PC-9 (cell line): ENCODE data around the gene RIMS1. TPM values are rescaled to one million over a fixed set of nuclear protein-coding genes. Genes with fewer than 3 reads are reported as not detected.

ENCODE experiments used
- BruUV-seq: library from RNA; stranded (reverse); fragments of 400-500 nt; replicated peaks from 2 replicates; lab custom pipeline; 2021; lab: Mats Ljungman, UMichigan
- CTCF ChIA-PET: fragments of 300-600 bp; sonication (Branson Sonifier 250); formaldehyde crosslinking; loops from one replicate; lab custom pipeline; 2022; ENCODE audit warnings: antibody characterized with exemption; lab: Charles Lee
- POLR2A ChIA-PET: fragments of 300-600 bp; sonication (Branson Sonifier 250); formaldehyde crosslinking; loops from one replicate; lab custom pipeline; 2022; ENCODE audit warnings: antibody characterized with exemption; ENCODE audit not compliant: unreplicated experiment; lab: Charles Lee
- DNase-seq, 2 experiments: peaks; one replicate each; pipeline versions ENCODE4 v3.0.0 to v3.0.0-alpha.2; 2015 to 2022; ENCODE audit warnings: mixed read lengths in 1 of 2
- H2AFZ ChIP-seq: fragments of 200-600 bp; sonication (generic); 2 replicates; pipeline ENCODE4 v1.8.1; 2017; ENCODE audit warnings: antibody characterized with exemption
- H3F3A ChIP-seq: fragments of 200-600 bp; sonication (generic); 2 replicates; pipeline ENCODE4 v1.8.1; 2017; ENCODE audit warnings: antibody characterized with exemption, mild to moderate bottlenecking, low read depth; ENCODE audit not compliant: insufficient read depth
- H3K27ac ChIP-seq: fragments of 200-600 bp; sonication (generic); 2 replicates; pipeline ENCODE4 v1.6.1; 2016; ENCODE audit warnings: mixed run types
- H3K27me3 ChIP-seq: fragments of 200-600 bp; sonication (generic); 2 replicates; pipeline ENCODE4 v1.6.1; 2016; ENCODE audit warnings: low read depth, mixed run types; ENCODE audit not compliant: insufficient read depth
- H3K36me3 ChIP-seq: fragments of 200-600 bp; sonication (generic); 2 replicates; pipeline ENCODE4 v1.6.1; 2016; ENCODE audit warnings: low read depth, mixed run types
- H3K4me1 ChIP-seq: fragments of 200-600 bp; sonication (generic); replicated peaks from 2 replicates; pipeline ENCODE4 v1.6.1; 2016; ENCODE audit warnings: mixed run types; ENCODE audit not compliant: insufficient read depth
- H3K4me2 ChIP-seq: fragments of 200-600 bp; sonication (generic); 2 replicates; pipeline ENCODE4 v1.6.1; 2017; ENCODE audit warnings: mixed run types
- H3K4me3 ChIP-seq: fragments of 200-600 bp; sonication (generic); 2 replicates; pipeline ENCODE4 v1.6.1; 2016; ENCODE audit warnings: mixed run types
- H3K79me2 ChIP-seq: fragments of 200-600 bp; sonication (generic); 2 replicates; pipeline ENCODE4 v1.6.1; 2017; ENCODE audit warnings: low read depth, mixed run types
- H3K9me2 ChIP-seq: fragments of 200-600 bp; sonication (generic); 2 replicates; pipeline ENCODE4 v1.8.1; 2017; ENCODE audit warnings: mild to moderate bottlenecking; ENCODE audit not compliant: insufficient read depth
- H3K9me3 ChIP-seq: fragments of 200-600 bp; sonication (generic); 2 replicates; pipeline ENCODE4 v1.8.1; 2016; ENCODE audit warnings: low read depth; ENCODE audit not compliant: insufficient read depth
- H4K20me1 ChIP-seq: fragments of 200-600 bp; sonication (generic); 2 replicates; pipeline ENCODE4 v1.8.1; 2017; ENCODE audit not compliant: insufficient read depth
- CTCF ChIP-seq: fragments of 200-600 bp; sonication (generic); conservative IDR thresholded peaks from 2 replicates; pipeline ENCODE4 v1.6.1; 2017; ENCODE audit warnings: mixed run types, antibody characterized with exemption, mild to moderate bottlenecking, moderate library complexity
- EZH2 ChIP-seq: fragments of 200-600 bp; sonication (generic); IDR thresholded peaks from 2 replicates; pipeline ENCODE4 v1.8.0; 2017; ENCODE audit warnings: antibody characterized with exemption, low read depth
- intact Hi-C: fragments of 100-400 bp; cut with micrococcal nuclease; formaldehyde crosslinking; loops from one replicate; pipeline ENCODE4 v1.10.0; 2022; ENCODE audit not compliant: unreplicated experiment
- total RNA-seq: library from RNA; stranded (reverse); gene quantifications from 2 replicates; pipeline ENCODE4 v1.2.3, GENCODE V29; 2021

Gene RIMS1
- total RNA-seq, 1 experiment from 2014 or later = not detected

DNA sequence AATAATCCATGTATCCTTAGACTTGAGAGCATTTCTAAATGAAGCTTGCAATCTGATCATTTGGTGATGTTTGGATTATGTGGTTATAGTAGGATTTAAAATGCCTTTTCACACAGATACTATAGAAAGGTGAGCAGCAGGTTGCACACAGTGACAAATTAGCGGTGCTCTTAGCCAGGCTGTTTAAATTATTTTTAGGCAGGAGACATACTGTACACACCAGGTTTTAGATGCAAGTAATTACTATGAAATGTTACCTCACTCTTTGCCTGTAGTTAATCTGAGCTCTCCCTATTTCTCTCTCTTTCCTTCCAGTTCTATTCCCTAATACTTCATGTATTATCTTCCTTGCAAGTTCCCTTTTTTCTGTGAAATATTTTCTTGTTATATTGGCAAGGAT is 191.7 kb downstream of the RIMS1 start:
- no peak for TF ChIP-seq EZH2
- no peak for TF ChIP-seq CTCF
- no peak overlapping the region for H3K27ac ChIP-seq
- H3K9me2 ChIP-seq = no peaks in the 10 kb centered on the region
- BruUV-seq = no TSS peak
- H3K9me3 ChIP-seq = no peaks in the 10 kb centered on the region
- DNase-seq = no peak
- ChIA-PET CTCF (no interaction called here), POLR2A (no interaction called here)
- H3K4me1 ChIP-seq = no peaks in the 10 kb centered on the region
- no peaks in the 10 kb centered on the region for H4K20me1 ChIP-seq
- H2AFZ ChIP-seq = no peak overlapping the region
- intact Hi-C loops = loop anchor here (5.0 kb wide), 1 partner anchor 456 kb away; no protein-coding TSS in a partner anchor
- no peaks in the 10 kb centered on the region for H3K79me2 ChIP-seq
- H3K27me3 ChIP-seq = no peaks in the 10 kb centered on the region
- H3F3A ChIP-seq = no peaks in the 10 kb centered on the region
- H3K36me3 ChIP-seq = no peaks in the 10 kb centered on the region
- no peak overlapping the region for H3K4me3 ChIP-seq
- no peak overlapping the region for H3K4me2 ChIP-seq

- no peak overlapping the region for H3K4me2 ChIP-seq
- H3K27me3 ChIP-seq = no peaks in the 10 kb centered on the region
- H3K27ac ChIP-seq = no peak overlapping the region
- no peaks in the 10 kb centered on the region for H3K9me2 ChIP-seq
- H3K9me3 ChIP-seq = no peaks in the 10 kb centered on the region
- TF ChIP-seq CTCF (no peak), EZH2 (no peak)
- no peaks in the 10 kb centered on the region for H3K79me2 ChIP-seq
- no peaks in the 10 kb centered on the region for H3F3A ChIP-seq
- H3K4me1 ChIP-seq = no peaks in the 10 kb centered on the region
- intact Hi-C loops = loop anchor here (10.0 kb wide), 2 partner anchors 886 to 1376 kb away; no protein-coding TSS in a partner anchor
- no peaks in the 10 kb centered on the region for H3K36me3 ChIP-seq
- BruUV-seq = no TSS peak
- DNase-seq = no peak
- ChIA-PET CTCF (interaction anchor here (0.6 to 1.0 kb wide), 2 partner anchors 889 to 1859 kb away, joined by 3 read pairs; no protein-coding TSS in a partner anchor), POLR2A (no interaction called here)
- no peaks in the 10 kb centered on the region for H4K20me1 ChIP-seq
- H3K4me3 ChIP-seq = no peak overlapping the region
- no peak overlapping the region for H2AFZ ChIP-seq
Observed at GRCh38 chr6:72080260-72080941, 194.1 kb downstream of the RIMS1 start.

DNA sequence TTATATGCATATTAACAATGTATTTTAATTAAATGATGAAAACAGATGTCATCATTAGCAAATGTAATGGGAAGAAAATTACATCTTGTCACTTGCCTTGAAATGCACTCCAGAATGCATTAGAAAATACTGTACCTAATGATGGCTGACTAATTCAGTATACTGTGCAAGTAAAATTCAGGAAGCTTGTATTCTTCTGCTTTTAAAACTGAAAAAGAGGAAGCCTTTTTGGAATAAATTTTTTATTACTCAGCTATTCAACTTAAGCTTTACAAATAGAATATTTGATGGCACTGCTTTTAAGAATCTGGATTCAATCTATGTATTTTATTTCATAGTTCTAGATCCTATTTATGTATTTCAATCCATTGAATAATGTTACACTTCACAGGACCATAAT is 195.5 kb downstream of the RIMS1 start:
- no peaks in the 10 kb centered on the region for H3K4me1 ChIP-seq
- no peak overlapping the region for H3K27ac ChIP-seq
- no peaks in the 10 kb centered on the region for H3K79me2 ChIP-seq
- ChIA-PET POLR2A (no interaction called here), CTCF (no interaction called here)
- BruUV-seq = no TSS peak
- intact Hi-C loops = loop anchor here (10.0 kb wide), 2 partner anchors 887 to 1377 kb away; no protein-coding TSS in a partner anchor
- H3K9me2 ChIP-seq = no peaks in the 10 kb centered on the region
- H3K27me3 ChIP-seq = no peaks in the 10 kb centered on the region
- H3K9me3 ChIP-seq = no peaks in the 10 kb centered on the region
- H3K36me3 ChIP-seq = no peaks in the 10 kb centered on the region
- no peak for TF ChIP-seq CTCF
- no peak for TF ChIP-seq EZH2
- H3K4me3 ChIP-seq = no peak overlapping the region
- H3K4me2 ChIP-seq = no peak overlapping the region
- no peaks in the 10 kb centered on the region for H3F3A ChIP-seq
- no peaks in the 10 kb centered on the region for H4K20me1 ChIP-seq
- DNase-seq = no peak
- H2AFZ ChIP-seq = no peak overlapping the region
